Upper lobe of right lung (tissue), 1 donor: ENCODE results near the gene PRDX5. TPM values are rescaled to one million over a fixed set of nuclear protein-coding genes. Genes with fewer than 3 reads are reported as not detected.
"Not testable (repeated sequence)": the region's sequence is repeated elsewhere in the genome, so short reads cannot be mapped to it uniquely, and the experiment has no call there.

Experiments
- ATAC-seq: fragments of 200-7000 bp; cut with Tn5 transposase; one replicate; pipeline ENCODE4 v1.9.1; 2020; ENCODE audit warnings: mild to moderate bottlenecking, moderate library complexity
- DNase-seq: peaks from one replicate; pipeline ENCODE4 v3.0.0-alpha.2; 2020
- H3K27ac ChIP-seq: fragments of 200-600 bp; one replicate; pipeline ENCODE4 v1.8.0; 2022
- H3K27me3 ChIP-seq: fragments of 200-600 bp; one replicate; pipeline ENCODE4 v1.8.0; 2022; ENCODE audit warnings: mild to moderate bottlenecking
- H3K36me3 ChIP-seq: fragments of 200-600 bp; one replicate; pipeline ENCODE4 v1.8.0; 2022
- H3K4me1 ChIP-seq: fragments of 200-600 bp; one replicate; pipeline ENCODE4 v1.8.0; 2022
- H3K4me3 ChIP-seq: fragments of 200-600 bp; one replicate; pipeline ENCODE4 v1.8.0; 2022; ENCODE audit warnings: mild to moderate bottlenecking
- H3K9me3 ChIP-seq: fragments of 200-600 bp; one replicate; pipeline ENCODE4 v1.8.0; 2022
- CTCF ChIP-seq: fragments of 200-600 bp; IDR thresholded peaks from one replicate; pipeline ENCODE4 v1.8.0; 2022; ENCODE audit warnings: antibody characterized with exemption
- intact Hi-C: fragments of 100-400 bp; cut with DNase I; formaldehyde crosslinking; loops from one replicate; pipeline ENCODE4 v1.11.0; 2022
- total RNA-seq: library from RNA; stranded (reverse); fragmentation: NEBNext Ultra II Directional; extraction: Animal tissue kit (Norgen Biotek cat#: 25700); gene quantifications from one replicate; pipeline ENCODE4 v1.2.1, GENCODE V29; 2021
- donor health status: DM: no; HTN: yes; CAD: no; lungs with severe emphysema.

PRDX5 gene
- total RNA-seq, 1 donor from 2014 or later: 176 TPM

- intact Hi-C loops: loop anchor here (5.0 kb wide), 1 partner anchor 102 kb away; no protein-coding TSS in a partner anchor
Observed at GRCh38 chr11:64304316-64305072, 13.4 kb upstream of the PRDX5 start.

GRCh38 chr11:64305075-64305690 is 12.7 kb upstream of the PRDX5 start, which contains the start of gene ESRRA:
TSS of gene ESRRA (plus strand) at chr11:64305524. CDS start at chr11:64307180, 1,656 bp downstream.
- Histone ChIP-seq H3K27me3 (peaks cover 6% of the 10 kb centered on the region), H3K27ac (peak within 1 kb of the TSS; percentile 94), H3K4me1 (peaks cover 24% of the 10 kb centered on the region), H3K9me3 (no peaks in the 10 kb centered on the region), H3K36me3 (peaks cover 7% of the 10 kb centered on the region), H3K4me3 (peak within 1 kb of the TSS; percentile 70)
- intact Hi-C loops: no loop called here
- peak; percentile 100 for DNase-seq
- no peak for TF ChIP-seq CTCF
- ATAC-seq: peak; percentile 91

More at GRCh38 chr11:64304316-64305072, 13.4 kb upstream of the PRDX5 start:
- H3K36me3 ChIP-seq: peaks cover 7% of the 10 kb centered on the region
- H3K4me1 ChIP-seq: peaks cover 31% of the 10 kb centered on the region
- ATAC-seq (peak; percentile 59), DNase-seq (peak; percentile 97)
- H3K27me3 ChIP-seq: peaks cover 13% of the 10 kb centered on the region
- peak; percentile 92 for TF ChIP-seq CTCF
- no peaks in the 10 kb centered on the region for H3K9me3 ChIP-seq
- H3K4me3 ChIP-seq: peak overlapping the region; percentile 70
- H3K27ac ChIP-seq: peak overlapping the region; percentile 94

GRCh38 chr11:64305691-64306562 is 12.0 kb upstream of the PRDX5 start:
- intact Hi-C loops: no loop called here
- H3K9me3 ChIP-seq: no peaks in the 10 kb centered on the region
- DNase-seq (peak; percentile 91), ATAC-seq (peak; percentile 46)
- H3K27me3 ChIP-seq: no peaks in the 10 kb centered on the region
- H3K4me1 ChIP-seq: peaks cover 18% of the 10 kb centered on the region
- peaks cover 7% of the 10 kb centered on the region for H3K36me3 ChIP-seq
- peak overlapping the region; percentile 85 for H3K27ac ChIP-seq
- peak; percentile 35 for TF ChIP-seq CTCF
- H3K4me3 ChIP-seq: peak overlapping the region; percentile 70

GRCh38 chr11:64306563-64306875 is 11.4 kb upstream of the PRDX5 start:
- DNase-seq: no peak
- TF ChIP-seq CTCF: no peak
- no peak for ATAC-seq
- Histone ChIP-seq H3K27ac (peak overlapping the region; percentile 85), H3K4me1 (peaks cover 18% of the 10 kb centered on the region), H3K9me3 (no peaks in the 10 kb centered on the region), H3K27me3 (no peaks in the 10 kb centered on the region), H3K36me3 (peaks cover 7% of the 10 kb centered on the region), H3K4me3 (peak overlapping the region; percentile 70)
- intact Hi-C loops: no loop called here

- TF ChIP-seq CTCF: no peak
- Histone ChIP-seq H3K27me3 (no peaks in the 10 kb centered on the region), H3K27ac (peak overlapping the region; percentile 85), H3K36me3 (peaks cover 7% of the 10 kb centered on the region), H3K4me3 (peak overlapping the region; percentile 70), H3K4me1 (peaks cover 18% of the 10 kb centered on the region), H3K9me3 (no peaks in the 10 kb centered on the region)
- intact Hi-C loops: no loop called here
- peak; percentile 1 for ATAC-seq
- DNase-seq: peak; percentile 86
Observed at GRCh38 chr11:64306876-64307622, 10.9 kb upstream of the PRDX5 start.

GRCh38 chr11:64307795-64308194 is 10.1 kb upstream of the PRDX5 start:
- ATAC-seq, H3K9me3 ChIP-seq, H3K36me3 ChIP-seq, H3K4me3 ChIP-seq, DNase-seq, H3K27ac ChIP-seq, H3K27me3 ChIP-seq, intact Hi-C loops: not testable (repeated sequence)
- peaks cover 18% of the 10 kb centered on the region for H3K4me1 ChIP-seq
